ENCODE data around the gene PMVK.

PMVK gene

DNA sequence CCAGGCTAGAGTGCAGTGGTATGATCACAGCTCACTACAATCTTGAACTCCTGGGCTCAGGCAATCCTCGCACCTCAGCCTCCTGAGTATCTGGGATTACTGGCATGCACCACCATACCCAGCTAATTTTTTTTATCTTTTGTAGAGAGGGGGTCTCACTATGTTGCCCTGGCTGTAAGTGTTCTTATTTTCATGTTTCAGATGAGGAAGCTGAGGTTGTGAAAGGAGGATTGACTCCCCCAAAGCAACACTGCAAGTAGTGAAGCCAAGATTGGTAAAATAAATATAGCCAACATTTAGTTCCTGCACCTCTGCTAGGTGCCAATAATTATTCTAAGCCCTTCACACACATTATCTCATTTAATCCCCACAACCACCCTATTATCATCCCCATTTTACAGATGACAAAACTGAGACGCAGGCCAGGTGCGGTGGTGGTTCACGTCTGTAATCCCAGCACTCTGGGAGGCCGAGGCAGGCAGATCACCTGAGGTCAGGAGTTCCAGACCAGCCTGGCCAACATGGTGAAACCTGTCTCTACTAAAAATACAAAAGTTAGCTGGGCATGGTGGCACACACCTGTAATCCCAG lies 2.1 kb downstream of the PMVK start:
- DNase-seq (ENCODE audit: low spot score) = no peak
- Histone ChIP-seq H3K79me1 (ENCODE audit: low read depth, low read length) (no peaks in the 10 kb centered on the region), H3K9ac (ENCODE audit: low read depth, low read length, poor library complexity) (no peak overlapping the region), H3K23ac (ENCODE audit: low read depth, low read length, poor library complexity) (no peak overlapping the region), H3K4me2 (ENCODE audit: insufficient read depth, low read length, poor library complexity, severe bottlenecking) (no peak overlapping the region), H3K9me3 (replicated peaks in 1 of 2; ENCODE audit: control insufficient read depth in 2 of 2, insufficient read depth in 1 of 2, low read depth in 1 of 2, low read length in 2 of 2) (peaks cover 0 to 2% of the 10 kb centered on the region in 2 donors), H2AFZ (ENCODE audit: low read length) (no peak overlapping the region), H3K4ac (ENCODE audit: low read length) (no peak overlapping the region), H4K91ac (ENCODE audit: low read depth, low read length, poor library complexity) (no peak overlapping the region), H3K4me1 (ENCODE audit: control insufficient read depth in 2 of 2, insufficient read depth in 1 of 2, low read depth in 1 of 2, low read length in 2 of 2) (peaks cover 4 to 5% of the 10 kb centered on the region in 2 donors), H2BK15ac (ENCODE audit: low read length) (no peak overlapping the region), H3K18ac (ENCODE audit: low read length) (no peak overlapping the region), H2AK5ac (ENCODE audit: low read depth, low read length) (no peak overlapping the region), H2BK5ac (ENCODE audit: low read length) (no peak overlapping the region), H4K8ac (ENCODE audit: low read depth, low read length) (no peak overlapping the region), H3K36me3 (replicated peaks in 1 of 2; ENCODE audit: control insufficient read depth in 2 of 2, insufficient read depth in 2 of 2, low read length in 2 of 2) (peaks cover 0 to 11% of the 10 kb centered on the region in 2 donors), H3K4me3 (ENCODE audit: low read length in 2 of 2) (no peak overlapping the region), H2BK12ac (ENCODE audit: low read length) (no peak overlapping the region), H3K14ac (ENCODE audit: low read length) (no peak overlapping the region), H2BK120ac (ENCODE audit: low read depth, low read length) (no peak overlapping the region), H3K27ac (replicated peaks; ENCODE audit: low read length) (no peak overlapping the region), H3K27me3 (ENCODE audit: control insufficient read depth in 3 of 3, insufficient read depth in 3 of 3, low read depth in 1 of 3, low read length in 3 of 3) (no peaks in the 10 kb centered on the region)
- WGBS, 2 donors (ENCODE audit: extremely low coverage in 2 of 2, insufficient read length in 2 of 2, insufficient replicate concordance in 1 of 2) = no CpG with 5 or more reads among the region's 5 CpGs

DNA sequence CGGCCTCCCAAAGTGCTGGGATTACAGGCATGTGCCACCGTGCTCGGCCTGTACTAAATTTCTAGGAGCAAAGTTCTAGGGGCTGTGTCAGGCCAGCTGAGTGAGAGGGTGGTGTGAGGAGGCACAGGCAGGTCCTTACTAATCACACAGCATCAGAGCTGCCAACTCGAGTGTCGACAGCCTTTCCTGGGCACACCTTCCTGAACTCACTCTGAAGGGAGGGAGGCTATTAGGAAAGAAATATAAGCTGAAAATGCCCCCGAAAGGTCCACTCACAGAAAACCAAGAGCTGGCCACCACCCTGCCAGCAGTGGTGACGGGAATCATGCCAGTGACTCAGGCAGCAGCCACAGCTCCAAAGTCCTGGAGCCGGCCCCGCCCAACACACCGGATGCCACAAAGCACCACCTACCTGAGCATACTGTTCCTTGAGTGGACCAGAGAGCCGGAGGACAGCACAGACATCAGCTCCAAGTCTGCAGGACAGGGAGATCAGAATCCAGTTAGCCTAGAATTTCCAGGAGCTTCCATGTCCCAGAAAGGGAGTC lies 4.5 kb downstream of the PMVK start:
- Histone ChIP-seq H2BK12ac (ENCODE audit: low read length) (no peak overlapping the region), H3K4me1 (ENCODE audit: control insufficient read depth in 2 of 2, insufficient read depth in 1 of 2, low read depth in 1 of 2, low read length in 2 of 2) (peaks cover 0 to 5% of the 10 kb centered on the region in 2 donors), H3K27ac (replicated peaks; ENCODE audit: low read length) (no peak overlapping the region), H3K9me3 (replicated peaks in 1 of 2; ENCODE audit: control insufficient read depth in 2 of 2, insufficient read depth in 1 of 2, low read depth in 1 of 2, low read length in 2 of 2) (peaks cover 0 to 2% of the 10 kb centered on the region in 2 donors), H3K27me3 (ENCODE audit: control insufficient read depth in 3 of 3, insufficient read depth in 3 of 3, low read depth in 1 of 3, low read length in 3 of 3) (no peaks in the 10 kb centered on the region), H3K36me3 (replicated peaks in 1 of 2; ENCODE audit: control insufficient read depth in 2 of 2, insufficient read depth in 2 of 2, low read length in 2 of 2) (peaks cover 2 to 27% of the 10 kb centered on the region in 2 donors), H2AK5ac (ENCODE audit: low read depth, low read length) (no peak overlapping the region), H2BK120ac (ENCODE audit: low read depth, low read length) (no peak overlapping the region), H3K23ac (ENCODE audit: low read depth, low read length, poor library complexity) (no peak overlapping the region), H3K79me1 (ENCODE audit: low read depth, low read length) (no peaks in the 10 kb centered on the region), H3K9ac (ENCODE audit: low read depth, low read length, poor library complexity) (no peak overlapping the region), H4K91ac (ENCODE audit: low read depth, low read length, poor library complexity) (no peak overlapping the region), H3K14ac (ENCODE audit: low read length) (no peak overlapping the region), H2BK5ac (ENCODE audit: low read length) (no peak overlapping the region), H2AFZ (ENCODE audit: low read length) (no peak overlapping the region), H3K4me2 (ENCODE audit: insufficient read depth, low read length, poor library complexity, severe bottlenecking) (no peak overlapping the region), H4K8ac (ENCODE audit: low read depth, low read length) (no peak overlapping the region), H3K18ac (ENCODE audit: low read length) (no peak overlapping the region), H3K4ac (ENCODE audit: low read length) (no peak overlapping the region), H3K4me3 (ENCODE audit: low read length in 2 of 2) (no peak overlapping the region), H2BK15ac (ENCODE audit: low read length) (no peak overlapping the region)
- DNase-seq (ENCODE audit: low spot score) = no peak
- WGBS, 2 donors (ENCODE audit: extremely low coverage in 2 of 2, insufficient read length in 2 of 2, insufficient replicate concordance in 1 of 2) = no CpG with 5 or more reads among the region's 11 CpGs

DNA sequence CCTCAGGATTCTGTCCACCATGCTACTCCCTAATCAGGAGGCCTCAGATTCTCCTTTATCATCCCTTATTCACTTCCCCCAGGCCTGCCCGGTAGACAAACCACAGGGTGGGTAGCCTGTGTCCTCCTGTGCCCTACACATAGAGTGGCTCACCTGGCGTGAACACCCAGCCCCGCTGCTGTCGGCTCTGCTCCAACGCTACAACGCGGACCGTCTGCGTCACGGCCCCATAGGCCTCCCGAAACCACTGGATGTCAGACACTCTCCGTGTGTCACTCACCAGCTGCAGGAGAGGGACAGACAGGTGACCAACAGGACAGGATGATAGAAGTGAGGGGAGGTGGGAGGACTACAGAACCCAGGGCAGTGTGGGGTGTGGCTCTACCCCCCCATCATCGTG lies 10.3 kb downstream of the PMVK start:
- Histone ChIP-seq H3K79me1 (ENCODE audit: low read depth, low read length) (no peaks in the 10 kb centered on the region), H3K23ac (ENCODE audit: low read depth, low read length, poor library complexity) (no peak overlapping the region), H3K27me3 (ENCODE audit: control insufficient read depth in 3 of 3, insufficient read depth in 3 of 3, low read depth in 1 of 3, low read length in 3 of 3) (no peaks in the 10 kb centered on the region), H3K4me1 (ENCODE audit: control insufficient read depth in 2 of 2, insufficient read depth in 1 of 2, low read depth in 1 of 2, low read length in 2 of 2) (peaks cover 0 to 3% of the 10 kb centered on the region in 2 donors), H2AK5ac (ENCODE audit: low read depth, low read length) (no peak overlapping the region), H3K4me3 (ENCODE audit: low read length in 2 of 2) (no peak overlapping the region), H3K18ac (ENCODE audit: low read length) (no peak overlapping the region), H3K9me3 (replicated peaks in 1 of 2; ENCODE audit: control insufficient read depth in 2 of 2, insufficient read depth in 1 of 2, low read depth in 1 of 2, low read length in 2 of 2) (no peaks in the 10 kb centered on the region), H3K4ac (ENCODE audit: low read length) (no peak overlapping the region), H4K91ac (ENCODE audit: low read depth, low read length, poor library complexity) (no peak overlapping the region), H2BK12ac (ENCODE audit: low read length) (no peak overlapping the region), H3K9ac (ENCODE audit: low read depth, low read length, poor library complexity) (no peak overlapping the region), H2BK120ac (ENCODE audit: low read depth, low read length) (no peak overlapping the region), H3K27ac (replicated peaks; ENCODE audit: low read length) (no peak overlapping the region), H2BK15ac (ENCODE audit: low read length) (no peak overlapping the region), H3K4me2 (ENCODE audit: insufficient read depth, low read length, poor library complexity, severe bottlenecking) (no peak overlapping the region), H4K8ac (ENCODE audit: low read depth, low read length) (no peak overlapping the region), H2BK5ac (ENCODE audit: low read length) (no peak overlapping the region), H3K14ac (ENCODE audit: low read length) (no peak overlapping the region), H3K36me3 (replicated peaks in 1 of 2; ENCODE audit: control insufficient read depth in 2 of 2, insufficient read depth in 2 of 2, low read length in 2 of 2) (peaks cover 21 to 66% of the 10 kb centered on the region in 2 donors), H2AFZ (ENCODE audit: low read length) (no peak overlapping the region)
- DNase-seq (ENCODE audit: low spot score) = no peak
- no CpG with 5 or more reads among the region's 13 CpGs for WGBS, 2 donors (ENCODE audit: extremely low coverage in 2 of 2, insufficient read length in 2 of 2, insufficient replicate concordance in 1 of 2)

DNA sequence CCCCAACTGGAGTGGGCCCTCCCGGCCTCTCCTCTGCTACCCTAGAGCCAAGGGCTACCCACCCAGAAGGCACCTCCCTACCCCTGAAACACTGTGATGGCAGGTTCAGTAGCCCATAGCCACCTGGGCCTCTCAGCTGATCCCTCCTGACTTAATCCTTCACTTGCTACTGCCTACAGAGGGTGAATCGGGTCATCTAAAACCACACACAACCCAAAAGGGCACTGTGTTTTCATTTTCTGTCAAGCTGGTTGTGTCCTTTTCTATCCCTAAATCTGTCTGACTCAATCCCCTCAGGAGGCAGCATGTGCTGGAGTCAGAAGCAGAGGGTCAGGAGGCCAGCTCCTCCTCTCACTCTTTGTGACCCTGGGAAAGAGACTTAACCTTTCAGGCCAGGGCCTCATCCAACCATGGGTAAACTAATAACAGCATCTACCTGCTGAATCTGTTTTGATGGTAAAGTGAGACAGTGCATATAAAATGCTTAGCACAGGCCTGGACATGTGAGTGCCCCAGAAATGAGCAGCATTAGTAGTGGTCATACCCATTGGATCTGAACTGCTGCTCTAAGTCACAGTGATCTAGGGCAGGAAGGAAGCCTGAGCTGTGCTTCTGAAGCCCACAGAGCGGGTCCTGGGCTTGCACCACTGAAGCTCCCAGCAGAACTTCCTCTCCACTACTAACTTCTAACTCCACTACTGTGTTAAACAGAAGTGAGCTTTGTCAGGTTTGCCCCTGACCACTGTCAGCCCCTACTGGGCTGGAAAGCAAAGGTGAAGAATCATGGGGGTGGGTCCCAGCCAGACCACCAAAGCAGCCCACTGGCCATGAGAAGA lies 11.0 kb downstream of the PMVK start:
- Histone ChIP-seq H4K8ac (ENCODE audit: low read depth, low read length) (no peak overlapping the region), H2BK120ac (ENCODE audit: low read depth, low read length) (no peak overlapping the region), H3K4me1 (ENCODE audit: control insufficient read depth in 2 of 2, insufficient read depth in 1 of 2, low read depth in 1 of 2, low read length in 2 of 2) (peaks cover 0 to 3% of the 10 kb centered on the region in 2 donors), H2AK5ac (ENCODE audit: low read depth, low read length) (no peak overlapping the region), H3K27me3 (ENCODE audit: control insufficient read depth in 3 of 3, insufficient read depth in 3 of 3, low read depth in 1 of 3, low read length in 3 of 3) (no peaks in the 10 kb centered on the region), H2BK5ac (ENCODE audit: low read length) (no peak overlapping the region), H3K79me1 (ENCODE audit: low read depth, low read length) (no peaks in the 10 kb centered on the region), H3K23ac (ENCODE audit: low read depth, low read length, poor library complexity) (no peak overlapping the region), H3K4ac (ENCODE audit: low read length) (no peak overlapping the region), H4K91ac (ENCODE audit: low read depth, low read length, poor library complexity) (no peak overlapping the region), H3K14ac (ENCODE audit: low read length) (no peak overlapping the region), H3K27ac (replicated peaks; ENCODE audit: low read length) (no peak overlapping the region), H3K36me3 (replicated peaks in 1 of 2; ENCODE audit: control insufficient read depth in 2 of 2, insufficient read depth in 2 of 2, low read length in 2 of 2) (peaks cover 21 to 66% of the 10 kb centered on the region in 2 donors), H3K9me3 (replicated peaks in 1 of 2; ENCODE audit: control insufficient read depth in 2 of 2, insufficient read depth in 1 of 2, low read depth in 1 of 2, low read length in 2 of 2) (no peaks in the 10 kb centered on the region), H3K18ac (ENCODE audit: low read length) (no peak overlapping the region), H3K4me2 (ENCODE audit: insufficient read depth, low read length, poor library complexity, severe bottlenecking) (no peak overlapping the region), H2AFZ (ENCODE audit: low read length) (no peak overlapping the region), H3K4me3 (ENCODE audit: low read length in 2 of 2) (no peak overlapping the region), H2BK15ac (ENCODE audit: low read length) (no peak overlapping the region), H3K9ac (ENCODE audit: low read depth, low read length, poor library complexity) (no peak overlapping the region), H2BK12ac (ENCODE audit: low read length) (no peak overlapping the region)
- no peak for DNase-seq (ENCODE audit: low spot score)
- WGBS, 2 donors (ENCODE audit: extremely low coverage in 2 of 2, insufficient read length in 2 of 2, insufficient replicate concordance in 1 of 2) = no CpG with 5 or more reads among the region's 3 CpGs

Measured in neuronal stem cell (in vitro differentiated cells).